ENCODE results near the gene MOB3B.

The MOB3B gene

DNA sequence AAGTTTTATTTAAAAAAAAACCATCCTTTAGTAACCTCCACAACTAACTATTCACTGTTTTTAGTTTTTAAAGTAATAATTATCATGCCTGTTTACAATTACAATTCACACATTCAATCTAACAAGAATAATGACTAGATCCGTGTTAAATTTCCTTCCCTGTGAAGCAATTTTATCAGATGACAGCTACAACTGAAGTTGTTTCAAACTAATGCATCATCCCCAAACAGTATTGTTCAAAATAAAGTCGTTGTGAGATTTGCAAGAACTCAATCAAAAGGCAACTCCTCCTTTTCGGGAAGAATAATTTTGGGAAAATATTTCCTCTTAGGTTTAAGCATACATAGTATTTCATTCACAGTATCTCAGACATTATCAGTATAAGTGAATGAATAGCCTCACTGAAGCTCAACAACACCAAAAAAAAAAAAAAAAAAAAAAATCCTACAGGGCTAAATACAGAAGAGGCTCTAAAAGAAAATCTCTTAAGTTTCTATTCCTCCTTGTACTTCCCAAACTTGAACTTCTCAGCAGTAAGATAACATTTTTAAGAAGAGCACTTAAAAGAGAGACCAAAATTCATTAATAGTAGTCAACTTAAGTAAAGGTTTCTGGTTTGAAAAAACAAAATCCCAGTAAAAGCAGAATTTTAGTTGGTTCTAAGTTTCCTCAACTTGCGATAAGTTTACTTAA, 34.3 kb upstream of the MOB3B start:
- H3K4me3 ChIP-seq (ENCODE audit: low read depth, low read length) = no peak overlapping the region
- H3K4me1 ChIP-seq (ENCODE audit: control insufficient read depth, insufficient read depth, low read length) = no peaks in the 10 kb centered on the region
- H3K27ac ChIP-seq (ENCODE audit: low read depth, low read length) = no peak overlapping the region
- no peaks in the 10 kb centered on the region for H3K9me3 ChIP-seq (ENCODE audit: control insufficient read depth, insufficient read depth, low read depth, low read length)
- H3K27me3 ChIP-seq (ENCODE audit: control insufficient read depth, insufficient read depth, low read length) = no peaks in the 10 kb centered on the region
- peaks cover 45% of the 10 kb centered on the region for H3K36me3 ChIP-seq (ENCODE audit: control insufficient read depth, insufficient read depth, low read length)
- H3K9ac ChIP-seq (ENCODE audit: low read length) = no peak overlapping the region

GRCh38 chr9:27561685-27562084, 32.1 kb upstream of the MOB3B start:
- no peak overlapping the region for H3K9ac ChIP-seq (ENCODE audit: low read length)
- no peaks in the 10 kb centered on the region for H3K27me3 ChIP-seq (ENCODE audit: control insufficient read depth, insufficient read depth, low read length)
- H3K4me3 ChIP-seq (ENCODE audit: low read depth, low read length) = no peak overlapping the region
- no peaks in the 10 kb centered on the region for H3K4me1 ChIP-seq (ENCODE audit: control insufficient read depth, insufficient read depth, low read length)
- H3K36me3 ChIP-seq (ENCODE audit: control insufficient read depth, insufficient read depth, low read length) = peaks cover 61% of the 10 kb centered on the region
- no peak overlapping the region for H3K27ac ChIP-seq (ENCODE audit: low read depth, low read length)
- H3K9me3 ChIP-seq (ENCODE audit: control insufficient read depth, insufficient read depth, low read depth, low read length) = no peaks in the 10 kb centered on the region

DNA sequence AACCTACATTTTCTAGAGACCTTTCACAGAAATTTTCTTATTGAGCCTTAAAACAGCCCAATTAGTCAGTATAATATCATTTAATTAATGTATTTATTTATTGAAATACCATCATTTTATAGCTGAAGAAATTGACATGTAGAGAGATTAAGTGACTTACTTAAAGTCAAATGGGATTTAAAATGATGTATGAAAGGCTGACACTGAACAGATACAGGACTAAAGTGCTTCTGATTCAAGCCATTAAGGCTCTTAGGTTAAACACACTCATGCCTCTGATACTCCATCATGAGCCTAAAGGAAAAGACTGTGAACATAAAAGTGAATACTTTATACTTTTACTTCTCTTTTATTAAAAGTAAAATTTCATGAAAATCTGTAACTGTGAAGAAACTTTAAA, 30.8 kb upstream of the MOB3B start:
- no peak overlapping the region for H3K4me3 ChIP-seq (ENCODE audit: low read depth, low read length)
- H3K9me3 ChIP-seq (ENCODE audit: control insufficient read depth, insufficient read depth, low read depth, low read length) = no peaks in the 10 kb centered on the region
- peaks cover 60% of the 10 kb centered on the region for H3K36me3 ChIP-seq (ENCODE audit: control insufficient read depth, insufficient read depth, low read length)
- H3K4me1 ChIP-seq (ENCODE audit: control insufficient read depth, insufficient read depth, low read length) = no peaks in the 10 kb centered on the region
- no peaks in the 10 kb centered on the region for H3K27me3 ChIP-seq (ENCODE audit: control insufficient read depth, insufficient read depth, low read length)
- H3K27ac ChIP-seq (ENCODE audit: low read depth, low read length) = no peak overlapping the region
- no peak overlapping the region for H3K9ac ChIP-seq (ENCODE audit: low read length)

DNA sequence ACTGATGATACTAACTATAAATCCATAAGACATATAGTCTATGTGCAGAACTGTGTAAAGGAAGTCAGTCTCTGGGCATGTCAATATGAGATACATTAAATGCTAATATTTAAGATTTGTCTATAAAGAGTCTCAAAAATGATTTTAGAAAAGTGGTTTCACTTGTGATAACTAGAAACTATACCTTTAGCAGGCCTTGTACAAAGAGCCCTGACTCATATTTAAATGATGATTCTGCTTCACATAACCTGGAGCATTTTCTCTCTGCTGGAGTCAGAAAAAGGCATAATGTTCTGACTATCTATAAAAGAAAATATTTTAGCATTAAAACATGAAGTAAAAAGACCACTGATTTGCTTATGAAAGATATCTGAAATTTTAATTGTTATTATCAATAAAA, 28.7 kb upstream of the MOB3B start:
- peaks cover 75% of the 10 kb centered on the region for H3K36me3 ChIP-seq (ENCODE audit: control insufficient read depth, insufficient read depth, low read length)

GRCh38 chr9:27556470-27556869, 26.9 kb upstream of the MOB3B start:
- H3K36me3 ChIP-seq (ENCODE audit: control insufficient read depth, insufficient read depth, low read length) = peaks cover 79% of the 10 kb centered on the region
- no peaks in the 10 kb centered on the region for H3K9me3 ChIP-seq (ENCODE audit: control insufficient read depth, insufficient read depth, low read depth, low read length)
- no peak overlapping the region for H3K27ac ChIP-seq (ENCODE audit: low read depth, low read length)
- no peak overlapping the region for H3K4me3 ChIP-seq (ENCODE audit: low read depth, low read length)
- H3K27me3 ChIP-seq (ENCODE audit: control insufficient read depth, insufficient read depth, low read length) = no peaks in the 10 kb centered on the region
- no peaks in the 10 kb centered on the region for H3K4me1 ChIP-seq (ENCODE audit: control insufficient read depth, insufficient read depth, low read length)
- no peak overlapping the region for H3K9ac ChIP-seq (ENCODE audit: low read length)

More for the DNA sequence above, 28.7 kb upstream of the MOB3B start:
- H3K4me3 ChIP-seq (ENCODE audit: low read depth, low read length) = no peak overlapping the region
- H3K4me1 ChIP-seq (ENCODE audit: control insufficient read depth, insufficient read depth, low read length) = no peaks in the 10 kb centered on the region
- H3K27ac ChIP-seq (ENCODE audit: low read depth, low read length) = no peak overlapping the region
- H3K9me3 ChIP-seq (ENCODE audit: control insufficient read depth, insufficient read depth, low read depth, low read length) = no peaks in the 10 kb centered on the region
- no peaks in the 10 kb centered on the region for H3K27me3 ChIP-seq (ENCODE audit: control insufficient read depth, insufficient read depth, low read length)
- no peak overlapping the region for H3K9ac ChIP-seq (ENCODE audit: low read length)

GRCh38 chr9:27554712-27555111, 25.1 kb upstream of the MOB3B start:
- no peaks in the 10 kb centered on the region for H3K4me1 ChIP-seq (ENCODE audit: control insufficient read depth, insufficient read depth, low read length)
- no peak overlapping the region for H3K4me3 ChIP-seq (ENCODE audit: low read depth, low read length)
- H3K36me3 ChIP-seq (ENCODE audit: control insufficient read depth, insufficient read depth, low read length) = peaks cover 75% of the 10 kb centered on the region
- H3K27me3 ChIP-seq (ENCODE audit: control insufficient read depth, insufficient read depth, low read length) = no peaks in the 10 kb centered on the region
- no peak overlapping the region for H3K27ac ChIP-seq (ENCODE audit: low read depth, low read length)
- no peaks in the 10 kb centered on the region for H3K9me3 ChIP-seq (ENCODE audit: control insufficient read depth, insufficient read depth, low read depth, low read length)
- no peak overlapping the region for H3K9ac ChIP-seq (ENCODE audit: low read length)

GRCh38 chr9:27549196-27549755, 19.7 kb upstream of the MOB3B start:
- Histone ChIP-seq H3K4me1 (ENCODE audit: control insufficient read depth, insufficient read depth, low read length) (no peaks in the 10 kb centered on the region), H3K9me3 (ENCODE audit: control insufficient read depth, insufficient read depth, low read depth, low read length) (no peaks in the 10 kb centered on the region), H3K36me3 (ENCODE audit: control insufficient read depth, insufficient read depth, low read length) (peaks cover 57% of the 10 kb centered on the region), H3K27me3 (ENCODE audit: control insufficient read depth, insufficient read depth, low read length) (no peaks in the 10 kb centered on the region), H3K9ac (ENCODE audit: low read length) (no peak overlapping the region), H3K4me3 (ENCODE audit: low read depth, low read length) (no peak overlapping the region), H3K27ac (ENCODE audit: low read depth, low read length) (no peak overlapping the region)

GRCh38 chr9:27548055-27548741, 18.6 kb upstream of the MOB3B start:
- no peaks in the 10 kb centered on the region for H3K27me3 ChIP-seq (ENCODE audit: control insufficient read depth, insufficient read depth, low read length)
- H3K4me3 ChIP-seq (ENCODE audit: low read depth, low read length) = no peak overlapping the region
- no peaks in the 10 kb centered on the region for H3K4me1 ChIP-seq (ENCODE audit: control insufficient read depth, insufficient read depth, low read length)
- H3K36me3 ChIP-seq (ENCODE audit: control insufficient read depth, insufficient read depth, low read length) = peaks cover 53% of the 10 kb centered on the region
- no peak overlapping the region for H3K9ac ChIP-seq (ENCODE audit: low read length)
- H3K27ac ChIP-seq (ENCODE audit: low read depth, low read length) = no peak overlapping the region
- H3K9me3 ChIP-seq (ENCODE audit: control insufficient read depth, insufficient read depth, low read depth, low read length) = no peaks in the 10 kb centered on the region

- Histone ChIP-seq H3K36me3 (ENCODE audit: control insufficient read depth, insufficient read depth, low read length) (peaks cover 36% of the 10 kb centered on the region), H3K9ac (ENCODE audit: low read length) (no peak overlapping the region), H3K4me3 (ENCODE audit: low read depth, low read length) (no peak overlapping the region), H3K9me3 (ENCODE audit: control insufficient read depth, insufficient read depth, low read depth, low read length) (no peaks in the 10 kb centered on the region), H3K27me3 (ENCODE audit: control insufficient read depth, insufficient read depth, low read length) (no peaks in the 10 kb centered on the region), H3K27ac (ENCODE audit: low read depth, low read length) (no peak overlapping the region), H3K4me1 (ENCODE audit: control insufficient read depth, insufficient read depth, low read length) (no peaks in the 10 kb centered on the region)
These were observed 15.9 kb upstream of the MOB3B start for GRCh38 chr9:27545471-27545870.

GRCh38 chr9:27542508-27542907, 12.9 kb upstream of the MOB3B start:
- no peak overlapping the region for H3K27ac ChIP-seq (ENCODE audit: low read depth, low read length)
- H3K36me3 ChIP-seq (ENCODE audit: control insufficient read depth, insufficient read depth, low read length) = peaks cover 22% of the 10 kb centered on the region
- no peak overlapping the region for H3K9ac ChIP-seq (ENCODE audit: low read length)
- H3K4me3 ChIP-seq (ENCODE audit: low read depth, low read length) = no peak overlapping the region
- no peaks in the 10 kb centered on the region for H3K4me1 ChIP-seq (ENCODE audit: control insufficient read depth, insufficient read depth, low read length)
- H3K9me3 ChIP-seq (ENCODE audit: control insufficient read depth, insufficient read depth, low read depth, low read length) = no peaks in the 10 kb centered on the region
- no peaks in the 10 kb centered on the region for H3K27me3 ChIP-seq (ENCODE audit: control insufficient read depth, insufficient read depth, low read length)

DNA sequence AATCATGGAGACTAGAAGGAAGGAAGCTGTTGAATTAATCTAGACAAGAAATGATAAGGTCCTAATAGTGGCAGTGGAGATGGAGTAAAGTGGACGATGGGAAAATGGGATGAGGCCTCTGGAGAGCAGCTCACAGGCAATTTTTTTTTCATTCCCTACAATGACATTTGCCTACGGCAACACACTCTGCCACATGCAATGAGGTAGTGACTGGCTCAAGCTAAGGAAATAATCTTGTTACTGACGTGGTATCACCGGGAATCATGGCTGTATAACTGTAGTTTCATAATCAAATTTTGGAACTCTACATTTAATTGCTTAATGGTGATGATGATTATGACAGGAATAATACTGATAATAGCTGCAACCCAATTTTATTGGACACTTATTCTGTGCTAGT, 12.1 kb upstream of the MOB3B start:
- Histone ChIP-seq H3K27ac (ENCODE audit: low read depth, low read length) (no peak overlapping the region), H3K27me3 (ENCODE audit: control insufficient read depth, insufficient read depth, low read length) (no peaks in the 10 kb centered on the region)

More for the DNA sequence above, 12.1 kb upstream of the MOB3B start:
- Histone ChIP-seq H3K4me3 (ENCODE audit: low read depth, low read length) (no peak overlapping the region), H3K9me3 (ENCODE audit: control insufficient read depth, insufficient read depth, low read depth, low read length) (no peaks in the 10 kb centered on the region), H3K4me1 (ENCODE audit: control insufficient read depth, insufficient read depth, low read length) (peaks cover 3% of the 10 kb centered on the region; the same call in 1 of the 2 replicates), H3K9ac (ENCODE audit: low read length) (no peak overlapping the region), H3K36me3 (ENCODE audit: control insufficient read depth, insufficient read depth, low read length) (peaks cover 16% of the 10 kb centered on the region)

Data from HUES6 (cell line).